HG03439 (cell line): ENCODE data around the gene SEM1.
"Not testable (repeated sequence)": the region's sequence is repeated elsewhere in the genome, so short reads cannot be mapped to it uniquely, and the experiment has no call there.

Source experiments
- ATAC-seq: cut with Tn5 transposase; IDR thresholded peaks from one replicate; pipeline ENCODE4 v1.9.1; 2021; ENCODE audit warnings: mild to moderate bottlenecking, moderate library complexity; ENCODE audit not compliant: unreplicated experiment

SEM1 gene

GRCh38 chr7:96707901-96708774 is 1.5 kb downstream of the SEM1 start:
- no peak for ATAC-seq

- ATAC-seq, result no peak
Observed at GRCh38 chr7:96701258-96701657, 8.4 kb downstream of the SEM1 start.

- ATAC-seq, result no peak
Observed at GRCh38 chr7:96700516-96700915, 9.1 kb downstream of the SEM1 start.

GRCh38 chr7:96699219-96699871 is 10.3 kb downstream of the SEM1 start:
- no peak for ATAC-seq

- ATAC-seq, result not testable (repeated sequence)
Observed at GRCh38 chr7:96698449-96698848, 11.2 kb downstream of the SEM1 start.

GRCh38 chr7:96697822-96698221 is 11.8 kb downstream of the SEM1 start:
- no peak for ATAC-seq

- no peak for ATAC-seq
Observed at GRCh38 chr7:96695581-96695980, 14.1 kb downstream of the SEM1 start.

GRCh38 chr7:96694082-96694481 is 15.6 kb downstream of the SEM1 start:
- ATAC-seq, result no peak

- no peak for ATAC-seq
Observed at GRCh38 chr7:96691702-96692101, 17.9 kb downstream of the SEM1 start.

GRCh38 chr7:96689414-96689813 is 20.2 kb downstream of the SEM1 start:
- ATAC-seq, result no peak

- ATAC-seq, result no peak
Observed at GRCh38 chr7:96686305-96686704, 23.3 kb downstream of the SEM1 start.

GRCh38 chr7:96685755-96686154 is 23.9 kb downstream of the SEM1 start:
- ATAC-seq, result peak; percentile 82

- peak; percentile 76 for ATAC-seq
Observed at GRCh38 chr7:96685353-96685752, 24.3 kb downstream of the SEM1 start.

GRCh38 chr7:96679886-96680285 is 29.8 kb downstream of the SEM1 start:
- ATAC-seq, result no peak

GRCh38 chr7:96676919-96677318 is 32.7 kb downstream of the SEM1 start:
- ATAC-seq, result no peak

GRCh38 chr7:96675548-96675947 is 34.1 kb downstream of the SEM1 start:
- no peak for ATAC-seq

- no peak for ATAC-seq
Observed at GRCh38 chr7:96674565-96674964, 35.1 kb downstream of the SEM1 start.

GRCh38 chr7:96671854-96672253 is 37.8 kb downstream of the SEM1 start:
- no peak for ATAC-seq

- ATAC-seq, result no peak
Observed at GRCh38 chr7:96670338-96671289, 39.0 kb downstream of the SEM1 start.

- no peak for ATAC-seq
Observed at GRCh38 chr7:96669812-96670211, 39.8 kb downstream of the SEM1 start.

- no peak for ATAC-seq
Observed at GRCh38 chr7:96667026-96667425, 42.6 kb downstream of the SEM1 start.
